K562 (cell line): ENCODE results near the gene LRRC3C. TPM values are rescaled to one million over a fixed set of nuclear protein-coding genes. Genes with fewer than 3 reads are reported as not detected.

Experiments used
- ATAC-seq: fragments of 200-7000 bp; cut with Tn5 transposase; 3 replicates; pipeline ENCODE4 v1.9.1; 2020; ENCODE audit warnings: moderate library complexity
- BruUV-seq: library from RNA; stranded (reverse); fragments of 400-500 nt; replicated peaks from 2 replicates; lab custom pipeline; 2021; lab: Mats Ljungman, UMichigan
- CTCF ChIA-PET: fragments of 300-600 bp; formaldehyde crosslinking; extraction: SDS; loops from one replicate; lab custom pipeline; 2021; ENCODE audit warnings: low intra/inter-chr PET ratio; lab: Yijun Ruan, JAX
- POLR2A ChIA-PET: fragments of 300-600, 350-650 bp; sonication (Branson Sonifier 250); formaldehyde crosslinking; extraction: SDS; loops from one replicate; lab custom pipeline; 2021; ENCODE audit warnings: antibody characterized with exemption, inconsistent platforms; lab: Yijun Ruan, JAX
- DNase-seq, 4 experiments: peaks; one replicate each; pipeline versions ENCODE4 v3.0.0 to v3.0.0-alpha.2; 2011 to 2018; ENCODE audit warnings: low spot score in 3 of 4, mixed read lengths in 3 of 4; ENCODE audit errors: extremely low read depth in 1 of 4
- FAIRE-seq: peaks from 2 replicates; lab custom pipeline; 2011; peaks lifted over from hg19 to GRCh38; lab: Jason Lieb, UNC
- H2AFZ ChIP-seq: 2 replicates; pipeline ENCODE4 v1.6.0; 2011; ENCODE audit warnings: low read depth, low read length, control low read depth, inconsistent platforms
- H3K27ac ChIP-seq: fragments of 200-600 bp; 3 replicates; pipeline ENCODE4 v1.8.0; 2011; ENCODE audit warnings: low read depth, mild to moderate bottlenecking, control low read depth, inconsistent platforms, low read length, moderate library complexity, mixed read lengths; ENCODE audit errors: extremely low read depth
- H3K27me3 ChIP-seq, 2 experiments: fragments of 300-600 bp in 1 of 2; 2 replicates in 1 of 2; 3 replicates in 1 of 2; pipeline versions ENCODE4 v1.6.0 to v1.8.0; 2011; ENCODE audit warnings: inconsistent platforms in 2 of 2, low read length in 2 of 2, mild to moderate bottlenecking in 1 of 2, mixed read lengths in 1 of 2, moderate library complexity in 1 of 2; ENCODE audit not compliant: control insufficient read depth in 2 of 2, insufficient read depth in 2 of 2
- H3K36me3 ChIP-seq: fragments of 300-600 bp; 3 replicates; pipeline ENCODE4 v1.8.0; 2011; ENCODE audit warnings: mild to moderate bottlenecking, low read length, inconsistent platforms; ENCODE audit not compliant: control insufficient read depth, insufficient read depth
- H3K4me1 ChIP-seq, 2 experiments: fragments of 200-600 bp in 1 of 2; replicated peaks in 1 of 2; 2 replicates in 1 of 2; 3 replicates in 1 of 2; pipeline versions ENCODE4 v1.5.1 to v1.8.0; 2011; ENCODE audit warnings: inconsistent platforms in 2 of 2, low read length in 2 of 2, mild to moderate bottlenecking in 1 of 2, mixed read lengths in 1 of 2, moderate library complexity in 1 of 2; ENCODE audit not compliant: control insufficient read depth in 2 of 2, insufficient read depth in 2 of 2
- H3K4me2 ChIP-seq: 2 replicates; pipeline ENCODE4 v1.6.1; 2011; ENCODE audit warnings: low read length, control low read depth, inconsistent platforms, mixed read lengths; ENCODE audit not compliant: insufficient read depth
- H3K4me3 ChIP-seq: fragments of 200-600 bp; sonication (generic), shearing (Covaris generic); 2 replicates; pipeline ENCODE4 v1.5.1; 2016; ENCODE audit warnings: control low read depth, inconsistent platforms
- H3K79me2 ChIP-seq: fragments of 200-600 bp; 3 replicates; pipeline ENCODE4 v1.8.0; 2011; ENCODE audit warnings: low read length, inconsistent platforms; ENCODE audit not compliant: control insufficient read depth, insufficient read depth
- H3K9ac ChIP-seq, 2 experiments: 2 replicates each; pipeline versions ENCODE4 v1.6.0 to v1.6.1; 2011; ENCODE audit warnings: low read depth in 2 of 2, low read length in 2 of 2, control low read depth in 1 of 2, inconsistent platforms in 1 of 2, mild to moderate bottlenecking in 1 of 2, mixed read lengths in 1 of 2; ENCODE audit not compliant: insufficient read depth in 1 of 2
- H3K9me1 ChIP-seq: one replicate; pipeline ENCODE4 v1.6.0; 2011; ENCODE audit warnings: inconsistent platforms, mild to moderate bottlenecking, low read length, moderate library complexity; ENCODE audit not compliant: control insufficient read depth, insufficient read depth
- H3K9me3 ChIP-seq: replicated peaks from 2 replicates; pipeline ENCODE4 v1.5.1; 2011; ENCODE audit warnings: low read depth, low read length, inconsistent platforms; ENCODE audit not compliant: control insufficient read depth, insufficient read depth
- H4K20me1 ChIP-seq: replicated peaks from 2 replicates; pipeline ENCODE4 v1.6.1; 2011; ENCODE audit warnings: low read length, inconsistent platforms, mixed read lengths; ENCODE audit not compliant: control insufficient read depth, insufficient read depth
- ATF3 ChIP-seq, 2 experiments: fragments of 450-650 bp in 1 of 2; sonication (generic) in 1 of 2; formaldehyde crosslinking in 1 of 2; IDR thresholded peaks in 1 of 2; conservative IDR thresholded peaks in 1 of 2; 2 replicates each; pipeline versions ENCODE4 v1.6.1 to v1.8.1; 2016 to 2023; ENCODE audit warnings: mild to moderate bottlenecking in 2 of 2, moderate library complexity in 2 of 2, inconsistent platforms in 1 of 2, missing genetic modification reagents in 1 of 2
- BHLHE40 ChIP-seq: IDR thresholded peaks from 2 replicates; pipeline ENCODE4 v1.6.1; 2011; ENCODE audit warnings: low read length, improper control_type of control experiment
- BRCA1 ChIP-seq, 2 experiments: fragments of 450-650 bp in 1 of 2; sonication (generic) in 1 of 2; formaldehyde crosslinking in 1 of 2; IDR thresholded peaks; 2 replicates each; pipeline versions ENCODE4 v1.5.0 to v1.6.1; 2017 to 2020; ENCODE audit warnings: mild to moderate bottlenecking in 1 of 2, missing genetic modification reagents in 1 of 2
- CBFB ChIP-seq: sonication (generic); formaldehyde crosslinking; IDR thresholded peaks from 2 replicates; pipeline ENCODE4 v1.4.0; 2020; ENCODE audit warnings: mild to moderate bottlenecking, missing genetic modification reagents
- CTCF ChIP-seq, 3 experiments: IDR thresholded peaks in 2 of 3; conservative IDR thresholded peaks in 1 of 3; 2 replicates each; pipeline ENCODE4 v1.5.1; 2011 to 2012; ENCODE audit warnings: low read length in 3 of 3, mild to moderate bottlenecking in 3 of 3, control low read depth in 2 of 3, improper control_type of control experiment in 1 of 3, inconsistent platforms in 1 of 3, low read depth in 1 of 3, mixed read lengths in 1 of 3, moderate library complexity in 1 of 3; ENCODE audit not compliant: insufficient read depth in 2 of 3
- DEAF1 ChIP-seq: fragments of 450-650 bp; formaldehyde crosslinking; IDR thresholded peaks from 2 replicates; pipeline ENCODE4 v1.4.0; 2020; ENCODE audit warnings: mild to moderate bottlenecking, moderate library complexity
- HLTF ChIP-seq: fragments of 450-650 bp; IDR thresholded peaks from 2 replicates; pipeline ENCODE4 v1.6.1; 2016
- HMG20B ChIP-seq: fragments of 250-450 bp; sonication (Bioruptor Pico); IDR thresholded peaks from 2 replicates; pipeline ENCODE4 v1.5.0; 2021; ENCODE audit warnings: mild to moderate bottlenecking
- POU5F1 ChIP-seq: fragments of 150-350 bp; IDR thresholded peaks from 2 replicates; pipeline ENCODE4 v1.6.1; 2014; ENCODE audit warnings: borderline replicate concordance, low read length, low read depth, mild to moderate bottlenecking; ENCODE audit not compliant: partially characterized antibody
- ZNF134 ChIP-seq: fragments of 250-450 bp; sonication (Bioruptor Pico); conservative IDR thresholded peaks from 2 replicates; pipeline ENCODE4 v1.4.0; 2020
- ZNF445 ChIP-seq: fragments of 250-450 bp; sonication (Bioruptor Pico); IDR thresholded peaks from 2 replicates; pipeline ENCODE4 v1.4.0; 2020; ENCODE audit warnings: low read depth, mild to moderate bottlenecking, moderate library complexity
- ZNF639 ChIP-seq, 2 experiments: fragments of 200-800 bp in 1 of 2; sonication (Bioruptor generic) in 1 of 2; sonication (generic) in 1 of 2; formaldehyde crosslinking in 1 of 2; IDR thresholded peaks in 1 of 2; conservative IDR thresholded peaks in 1 of 2; 2 replicates each; pipeline versions ENCODE4 v1.5.0 to v1.6.1; 2016 to 2020; ENCODE audit warnings: missing compliant biosample characterization in 1 of 2, missing genetic modification characterization in 1 of 2, missing genetic modification reagents in 1 of 2
- WGBS: fragments of 100-300 bp; shearing (Covaris generic); methylation state at CpG from one replicate; pipeline ENCODE4 v1.1.6; 2016; ENCODE audit warnings: low coverage, mixed read lengths; ENCODE audit not compliant: insufficient coverage; ENCODE audit errors: missing lambda C conversion rate; 5-methylcytosine and 5-hydroxymethylcytosine counted together
- in situ Hi-C: fragments of 300-500 bp; cut with MboI; formaldehyde crosslinking; loops from 4 replicates; pipeline ENCODE4 v1.15.0; 2018; ENCODE audit warnings: inconsistent platforms, mixed read lengths
- intact Hi-C: fragments of 100-400 bp; cut with micrococcal nuclease; formaldehyde crosslinking; loops from 2 replicates; pipeline ENCODE4 v1.14.2; 2022
- polyA plus RNA-seq, 8 experiments: library from polyadenylated mRNA; depleted of rRNA in 4 of 8; stranded (reverse) in 5 of 8; unstranded in 3 of 8; fragments of >200 nt; fragmentation: Nextera tagmentation in 2 of 8; fragmentation: Illumina TruSeq in 1 of 8; extraction: Ambion mirVana in 2 of 8; extraction: Trizol in 1 of 8; gene quantifications; 2 replicates each; pipeline versions ENCODE4 v1.2.1 to v1.2.3, GENCODE V29; 2011 to 2014; ENCODE audit warnings: inconsistent platforms in 1 of 8, missing spikeins in 1 of 8
- total RNA-seq, 7 experiments: library from RNA; depleted of rRNA in 6 of 7; stranded (reverse); fragments of >200 nt in 6 of 7; fragmentation: Illumina TruSeq in 2 of 7; extraction: Trizol in 2 of 7; gene quantifications; 2 replicates each; pipeline versions ENCODE4 v1.2.1 to v1.2.3, GENCODE V29; 2011 to 2021; ENCODE audit warnings: low replicate concordance in 1 of 7

The LRRC3C gene
- total and polyA plus RNA-seq, 9 of the 15 experiments (the other 6 are each of a cell fraction or from before 2014, with no cell fraction given) = not detected

- Histone ChIP-seq H2AFZ (peak within 1 kb of the TSS; percentile 97), H3K4me3 (peak within 1 kb of the TSS; percentile 98), H3K9me3 (no peaks in the 10 kb centered on the region), H3K9ac (peak within 1 kb of the TSS; percentile 98 to 100), H3K79me2 (peaks cover 39% of the 10 kb centered on the region), H3K36me3 (peaks cover 36% of the 10 kb centered on the region), H3K4me1 (peaks cover 5 to 12% of the 10 kb centered on the region in 2 experiments; a peak in 3 of 5 replicates), H4K20me1 (peaks cover 10% of the 10 kb centered on the region), H3K27me3 (no peaks in the 10 kb centered on the region), H3K4me2 (peak within 1 kb of the TSS; percentile 92), H3K9me1 (no peaks in the 10 kb centered on the region), H3K27ac (peak within 1 kb of the TSS; percentile 98)
- ATAC-seq (peak; percentile 93), FAIRE-seq (peak; percentile 99), DNase-seq (peak; percentile 92 to 99 (median 94))
- under 1% methylated on average over 66 of the region's 84 CpGs for WGBS
- in situ Hi-C loops = no loop called here
- ChIA-PET CTCF (interaction anchor here (0.6 to 1.8 kb wide), 4 partner anchors 22 to 440 kb away, joined by 3 to 13 read pairs (median 5); no protein-coding TSS in a partner anchor), POLR2A (interaction anchor here (0.6 to 3.7 kb wide), 12 partner anchors 9 to 1109 kb away, joined by 3 to 16 read pairs (median 4); partner anchors contain the start of gene RPL19)
- BruUV-seq = no TSS peak
- intact Hi-C loops = loop anchor here (1.0 kb wide), 4 partner anchors 21 to 358 kb away; no protein-coding TSS in a partner anchor
- TF ChIP-seq CBFB (peak; percentile 38; the same call in 1 of the 2 replicates), BHLHE40 (peak; percentile 58), HLTF (no peak; the same call in 1 of the 2 replicates), HMG20B (CRISPR knock-in tag) (no peak), ZNF639 (CRISPR knock-in tag; conservative IDR thresholded peaks at IDR 0.05 in 1 of 2, IDR thresholded peaks at IDR 0.05 in 1 of 2) (peak; percentile 4 to 83; a peak in 2 of 4 replicates), ZNF134 (CRISPR knock-in tag) (no peak), BRCA1 (IDR thresholded peaks at IDR 0.05) (no peak), BRCA1 (CRISPR knock-in tag; IDR thresholded peaks at IDR 0.05) (no peak), CTCF (IDR thresholded peaks at IDR 0.05 in 2 of 3, conservative IDR thresholded peaks at IDR 0.05 in 1 of 3; ENCODE audit: insufficient read depth in 2 of 3, low read depth in 1 of 3, low read length in 3 of 3) (peak; percentile 89 to 97 (median 92)), ATF3 (IDR thresholded peaks at IDR 0.05) (peak; percentile 99), ATF3 (CRISPR knock-in tag; conservative IDR thresholded peaks at IDR 0.05) (peak; percentile 71), DEAF1 (peak; percentile 79), POU5F1 (peak; percentile 8), ZNF445 (CRISPR knock-in tag) (no peak)
Observed at GRCh38 chr17:39980351-39981206, 53.0 kb downstream of the LRRC3C start, which contains the start of gene PSMD3. Gene PSMD3 (plus strand): TSS chr17:39980807. CDS start chr17:39980971, 164 bp downstream.
